Mammary epithelial cell (primary cell): Measurements from ENCODE around the gene CAPN8.

Source experiments
- CTCF ChIP-seq, 2 donors: IDR thresholded peaks in 1 of 2; conservative IDR thresholded peaks in 1 of 2; 2 replicates each; pipeline ENCODE4 v1.5.1; 2011 to 2012; ENCODE audit warnings: inconsistent platforms in 2 of 2, low read length in 2 of 2, mild to moderate bottlenecking in 2 of 2, control low read depth in 1 of 2, low read depth in 1 of 2; ENCODE audit not compliant: insufficient read depth in 1 of 2; ENCODE audit errors: extremely low read depth in 1 of 2
- EZH2 ChIP-seq: IDR thresholded peaks from 2 replicates; pipeline ENCODE4 v1.6.1; 2012; ENCODE audit warnings: low read length, inconsistent platforms, borderline replicate concordance

- no peak for TF ChIP-seq CTCF (conservative IDR thresholded peaks at IDR 0.05 in 1 of 2, IDR thresholded peaks at IDR 0.05 in 1 of 2; ENCODE audit: extremely low read depth in 1 of 2, insufficient read depth in 1 of 2, low read depth in 1 of 2, low read length in 2 of 2)
- no peak for TF ChIP-seq EZH2
Observed at GRCh38 chr1:223645903-223646302, 19.6 kb downstream of the CAPN8 start.
